Activated T-cell treated with anti-CD3 and anti-CD28 coated beads, Interleukin-2, amount 50 U/mL, for 4 hours (primary cell): Measurements from ENCODE around the gene MYLK. TPM values are rescaled to one million over a fixed set of nuclear protein-coding genes. Genes with fewer than 3 reads are reported as not detected.
"Not testable (repeated sequence)": the region's sequence is repeated elsewhere in the genome, so short reads cannot be mapped to it uniquely, and the experiment has no call there.

ENCODE experiments used
- ATAC-seq, 2 donors: fragments of 200-7000 bp; cut with Tn5 transposase; one replicate each; pipeline ENCODE4 v1.10.0; 2021
- DNase-seq: peaks from one replicate; pipeline ENCODE4 v3.0.0-alpha.2; 2020
- H3K27me3 Mint-ChIP-seq: one replicate; pipeline ENCODE4 v1.8.0; 2021; ENCODE audit warnings: low read depth, mixed read lengths
- H3K36me3 Mint-ChIP-seq: one replicate; pipeline ENCODE4 v1.8.0; 2022; ENCODE audit warnings: mixed read lengths; ENCODE audit not compliant: insufficient read depth
- H3K4me1 Mint-ChIP-seq: one replicate; pipeline ENCODE4 v1.8.0; 2021; ENCODE audit warnings: low read depth, mixed read lengths
- H3K4me3 Mint-ChIP-seq: one replicate; pipeline ENCODE4 v1.8.0; 2021; ENCODE audit warnings: mild to moderate bottlenecking, moderate library complexity, mixed read lengths
- H3K9me3 Mint-ChIP-seq: one replicate; pipeline ENCODE4 v1.8.0; 2021; ENCODE audit warnings: mixed read lengths
- total RNA-seq, 3 donors: library from RNA; stranded (reverse); gene quantifications; one replicate each; pipeline ENCODE4 v1.2.1, GENCODE V29; 2021

The MYLK gene
- total RNA-seq, 3 donors from 2014 or later, result 0.60 to 0.92 (median 0.68) TPM

DNA sequence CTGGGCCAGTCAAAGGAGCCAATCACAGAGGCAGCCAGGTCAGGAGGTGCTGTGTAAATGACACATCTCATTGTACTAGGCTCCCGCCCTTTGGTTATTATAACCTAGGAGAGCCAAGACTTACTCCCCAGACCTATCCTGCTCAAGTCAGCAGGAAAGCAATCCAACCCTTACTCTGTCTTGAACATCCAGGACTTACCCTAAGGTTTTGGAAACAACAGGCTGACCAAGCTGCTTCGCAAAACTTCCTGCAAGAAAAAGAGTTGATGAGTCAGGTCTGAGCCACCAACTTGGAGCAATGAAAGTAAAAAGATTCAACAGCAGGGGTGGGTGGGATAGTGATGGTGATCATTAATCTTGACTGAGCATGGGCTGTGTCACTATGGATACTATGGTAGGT is 144.4 kb downstream of the MYLK start:
- ATAC-seq (no peak), DNase-seq (no peak)
- H3K27me3 Mint-ChIP-seq, result peaks cover 8% of the 10 kb centered on the region
- no peaks in the 10 kb centered on the region for H3K4me1 Mint-ChIP-seq
- H3K9me3 Mint-ChIP-seq, result no peaks in the 10 kb centered on the region
- no peaks in the 10 kb centered on the region for H3K36me3 Mint-ChIP-seq
- no peak overlapping the region for H3K4me3 Mint-ChIP-seq

DNA sequence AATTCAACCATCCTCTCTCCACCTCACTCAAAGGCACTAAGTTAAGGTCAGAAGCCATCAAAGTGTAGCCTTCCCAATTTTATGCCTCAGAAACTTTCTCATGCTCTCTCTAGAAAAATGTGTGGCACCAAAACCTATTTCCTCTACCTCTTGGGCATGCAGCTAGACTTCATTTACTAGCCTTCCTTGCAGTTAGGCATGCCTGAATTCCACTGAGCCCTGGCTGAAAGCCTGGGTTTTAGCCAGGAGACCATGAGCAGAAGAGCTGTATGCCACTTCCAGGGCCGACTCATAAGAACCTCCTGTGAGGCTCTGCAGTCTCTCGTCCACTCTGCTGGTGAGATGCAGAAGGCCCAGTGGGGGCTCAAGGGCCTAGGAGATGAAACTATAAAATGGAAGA is 145.0 kb downstream of the MYLK start:
- H3K4me3 Mint-ChIP-seq, result no peak overlapping the region
- DNase-seq (no peak), ATAC-seq (no peak)
- peaks cover 12% of the 10 kb centered on the region for H3K27me3 Mint-ChIP-seq
- no peaks in the 10 kb centered on the region for H3K36me3 Mint-ChIP-seq
- H3K9me3 Mint-ChIP-seq, result no peaks in the 10 kb centered on the region
- H3K4me1 Mint-ChIP-seq, result no peaks in the 10 kb centered on the region

DNA sequence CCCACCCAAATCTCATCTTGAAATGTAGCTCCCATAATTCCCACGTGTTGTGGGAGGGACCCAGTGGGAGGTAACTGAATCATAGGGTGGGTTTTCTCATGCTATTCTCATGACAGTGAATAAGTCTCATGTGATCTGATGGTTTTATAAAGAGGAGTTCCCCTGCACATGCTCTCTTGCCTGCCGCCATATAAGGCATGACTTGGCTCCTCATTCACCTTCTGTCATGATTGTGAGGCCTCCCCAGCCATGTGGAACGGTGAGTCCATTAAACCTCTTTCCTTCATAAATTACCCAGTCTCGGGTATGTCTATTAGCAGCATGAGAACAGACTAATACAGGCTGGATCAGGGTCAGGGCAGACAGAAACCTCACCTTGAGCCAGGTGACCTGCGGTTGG is 145.6 kb downstream of the MYLK start:
- H3K4me3 Mint-ChIP-seq, H3K9me3 Mint-ChIP-seq, DNase-seq, H3K36me3 Mint-ChIP-seq, ATAC-seq, H3K4me1 Mint-ChIP-seq: not testable (repeated sequence)
- H3K27me3 Mint-ChIP-seq, result peaks cover 12% of the 10 kb centered on the region

DNA sequence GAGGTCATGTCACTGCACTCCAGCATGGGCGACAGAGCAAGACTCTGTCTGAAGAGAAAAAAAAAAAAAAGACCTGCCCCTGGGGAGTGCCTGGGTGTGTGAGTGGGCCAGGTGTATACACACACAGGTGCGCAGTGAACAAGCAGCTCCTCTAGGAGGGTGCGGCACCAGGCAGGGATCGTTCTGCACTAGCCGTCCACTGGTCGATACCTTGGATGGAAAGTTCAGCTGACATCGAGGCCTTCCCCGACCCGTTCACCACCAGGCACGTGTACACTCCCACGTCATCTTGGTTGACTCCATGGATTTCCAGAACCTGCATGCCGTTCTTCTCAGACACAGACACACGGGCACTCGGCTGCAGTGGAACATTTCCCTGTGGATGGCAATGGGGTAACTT is 147.0 kb downstream of the MYLK start:
- H3K36me3 Mint-ChIP-seq, result no peaks in the 10 kb centered on the region
- H3K27me3 Mint-ChIP-seq, result peaks cover 14% of the 10 kb centered on the region
- H3K4me3 Mint-ChIP-seq, result no peak overlapping the region
- ATAC-seq (no peak), DNase-seq (no peak)
- H3K4me1 Mint-ChIP-seq, result no peaks in the 10 kb centered on the region
- H3K9me3 Mint-ChIP-seq, result no peaks in the 10 kb centered on the region

DNA sequence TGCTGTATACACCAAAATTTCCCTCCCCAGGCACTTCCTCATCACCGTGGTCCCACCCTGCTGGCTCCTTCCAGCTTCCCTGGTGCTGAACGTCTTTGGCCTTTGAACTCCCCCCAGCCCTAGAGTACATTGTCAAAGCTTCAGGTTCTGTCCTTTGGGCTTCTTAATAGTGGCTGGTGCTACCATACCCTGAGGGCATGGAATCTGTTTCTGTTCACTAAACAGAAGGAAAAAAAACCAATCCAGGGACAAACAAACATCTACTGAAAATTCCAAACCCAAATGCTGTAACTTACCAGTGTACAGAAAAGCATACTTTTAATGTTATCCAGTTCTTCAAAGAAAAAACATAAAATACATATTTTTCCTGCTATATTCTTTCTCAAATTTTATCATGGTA is 148.7 kb downstream of the MYLK start:
- Mint-ChIP-seq H3K4me1 (no peaks in the 10 kb centered on the region), H3K4me3 (no peak overlapping the region), H3K9me3 (no peaks in the 10 kb centered on the region), H3K36me3 (no peaks in the 10 kb centered on the region), H3K27me3 (peaks cover 14% of the 10 kb centered on the region)
- DNase-seq (no peak), ATAC-seq (no peak)

DNA sequence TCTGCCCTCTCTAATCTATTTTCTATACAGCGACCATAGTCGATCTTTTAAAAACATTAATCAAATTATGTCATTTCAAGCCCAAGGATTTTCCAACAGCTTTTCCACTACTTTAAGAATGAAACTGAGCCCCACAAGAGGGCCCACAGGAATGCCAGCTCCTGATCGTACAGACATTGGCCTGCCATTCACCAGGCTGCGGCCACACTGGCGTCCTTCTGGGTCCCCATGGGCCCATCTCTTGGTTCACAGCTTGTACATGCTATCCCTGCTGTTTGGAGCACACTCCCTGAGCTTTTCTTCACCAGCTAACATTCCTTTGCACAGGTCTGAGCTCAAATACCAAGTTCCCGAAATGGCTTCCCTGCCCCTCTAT is 149.6 kb downstream of the MYLK start:
- Mint-ChIP-seq H3K4me3 (no peak overlapping the region), H3K4me1 (no peaks in the 10 kb centered on the region), H3K27me3 (peaks cover 13% of the 10 kb centered on the region), H3K36me3 (no peaks in the 10 kb centered on the region), H3K9me3 (no peaks in the 10 kb centered on the region)
- DNase-seq (no peak), ATAC-seq (no peak)

DNA sequence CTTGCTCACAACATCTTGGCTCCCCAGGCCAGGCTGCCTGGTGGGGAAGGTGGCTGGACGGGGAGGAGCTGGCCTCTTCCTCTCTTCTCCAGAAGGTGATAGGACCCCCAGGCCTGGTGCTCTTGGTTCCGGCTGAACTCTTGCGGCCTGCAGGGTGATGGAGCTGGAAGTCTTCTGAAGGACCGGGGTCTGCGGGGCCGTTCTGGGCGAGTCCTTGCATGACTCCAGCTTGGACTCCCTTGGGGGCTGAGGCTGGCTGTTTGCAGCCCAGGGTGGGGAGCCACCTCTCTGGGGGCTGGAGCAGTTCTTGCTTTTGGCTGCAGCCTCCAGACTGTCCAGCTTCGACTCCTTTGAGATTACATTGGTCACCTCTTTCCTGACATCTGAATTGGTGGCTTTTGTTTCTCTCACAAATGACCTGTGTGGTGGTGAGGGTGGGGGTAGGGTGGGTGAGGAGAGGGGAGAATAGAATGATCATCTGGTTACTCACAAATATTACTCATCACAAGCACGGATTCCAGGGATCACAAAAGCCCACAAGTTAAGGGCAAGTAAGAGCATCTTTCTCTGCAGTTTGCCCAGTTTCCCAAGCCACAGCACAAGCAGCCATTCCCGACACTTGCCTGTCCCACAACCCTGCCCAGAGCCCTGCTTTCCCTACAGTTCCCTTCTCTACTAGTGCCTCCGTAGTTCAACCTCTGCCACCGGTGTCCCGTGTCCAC is 150.2 kb downstream of the MYLK start:
- DNase-seq (no peak), ATAC-seq (no peak)
- H3K9me3 Mint-ChIP-seq, result no peaks in the 10 kb centered on the region
- no peak overlapping the region for H3K4me3 Mint-ChIP-seq
- H3K4me1 Mint-ChIP-seq, result no peaks in the 10 kb centered on the region
- H3K27me3 Mint-ChIP-seq, result peaks cover 13% of the 10 kb centered on the region
- no peaks in the 10 kb centered on the region for H3K36me3 Mint-ChIP-seq

DNA sequence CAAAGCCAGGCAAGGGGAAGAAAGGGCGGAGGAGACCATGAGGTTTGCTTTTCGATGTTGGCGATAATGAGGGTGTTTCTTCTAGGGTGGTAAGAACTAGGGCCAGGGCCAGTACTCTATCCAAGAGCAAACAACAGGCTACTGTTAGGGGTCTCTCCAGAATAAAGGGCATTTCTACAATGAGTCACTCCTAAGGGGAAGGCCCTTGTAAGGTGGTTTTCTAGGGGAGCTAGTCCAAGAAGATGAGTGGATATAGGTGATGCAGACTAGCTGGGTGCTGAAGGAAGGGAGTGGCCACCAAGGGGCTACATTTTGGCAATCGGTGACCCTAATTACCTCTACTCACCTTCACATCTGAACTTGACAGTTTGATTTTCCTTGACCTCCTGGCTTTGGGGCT is 150.8 kb downstream of the MYLK start:
- Mint-ChIP-seq H3K27me3 (peaks cover 13% of the 10 kb centered on the region), H3K9me3 (no peaks in the 10 kb centered on the region), H3K4me1 (no peaks in the 10 kb centered on the region), H3K4me3 (no peak overlapping the region), H3K36me3 (no peaks in the 10 kb centered on the region)
- ATAC-seq (peak in 1 of 2 donors; percentile 5), DNase-seq (no peak)

DNA sequence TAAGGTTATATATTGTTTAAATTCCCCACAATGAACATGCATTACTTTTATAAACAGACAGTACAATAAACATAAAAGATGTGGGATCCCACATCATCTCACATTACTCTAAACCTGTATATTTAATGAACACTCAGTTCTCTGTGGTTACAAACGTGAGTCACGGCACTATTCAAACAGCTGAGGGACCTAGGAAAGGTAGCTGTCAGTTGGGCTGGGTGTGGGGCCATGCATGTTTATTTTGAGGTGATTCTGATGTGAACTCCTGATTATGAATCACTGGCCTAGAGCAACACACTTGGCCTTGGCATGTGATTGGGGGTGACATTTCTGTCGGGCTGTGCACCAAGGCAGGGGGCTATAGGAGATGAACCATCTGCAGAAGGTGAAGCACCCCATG is 151.7 kb downstream of the MYLK start:
- ATAC-seq (peak in 1 of 2 donors; percentile 46), DNase-seq (no peak)
- H3K27me3 Mint-ChIP-seq, result peaks cover 17% of the 10 kb centered on the region
- no peaks in the 10 kb centered on the region for H3K36me3 Mint-ChIP-seq
- no peaks in the 10 kb centered on the region for H3K4me1 Mint-ChIP-seq
- H3K9me3 Mint-ChIP-seq, result no peaks in the 10 kb centered on the region
- H3K4me3 Mint-ChIP-seq, result no peak overlapping the region

DNA sequence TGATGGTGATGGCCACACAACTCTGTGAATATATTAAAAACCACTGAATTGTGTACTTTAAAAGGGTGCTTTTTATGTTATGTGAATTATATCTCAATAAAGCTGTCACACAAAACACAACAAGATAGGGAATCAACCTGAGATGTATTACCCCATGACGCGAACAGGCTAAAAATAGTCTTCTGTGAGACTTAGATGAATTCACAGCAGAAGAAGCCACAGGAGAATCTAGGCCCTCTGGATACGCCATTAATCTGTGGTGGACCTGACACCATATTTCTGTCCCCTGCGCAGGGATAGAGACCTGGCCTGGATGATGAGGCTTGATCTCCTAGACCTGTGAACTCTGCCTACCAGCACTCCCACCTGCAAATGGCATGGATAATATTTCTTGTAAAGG is 153.3 kb downstream of the MYLK start:
- Mint-ChIP-seq H3K4me1 (no peaks in the 10 kb centered on the region), H3K36me3 (no peaks in the 10 kb centered on the region)

DNA sequence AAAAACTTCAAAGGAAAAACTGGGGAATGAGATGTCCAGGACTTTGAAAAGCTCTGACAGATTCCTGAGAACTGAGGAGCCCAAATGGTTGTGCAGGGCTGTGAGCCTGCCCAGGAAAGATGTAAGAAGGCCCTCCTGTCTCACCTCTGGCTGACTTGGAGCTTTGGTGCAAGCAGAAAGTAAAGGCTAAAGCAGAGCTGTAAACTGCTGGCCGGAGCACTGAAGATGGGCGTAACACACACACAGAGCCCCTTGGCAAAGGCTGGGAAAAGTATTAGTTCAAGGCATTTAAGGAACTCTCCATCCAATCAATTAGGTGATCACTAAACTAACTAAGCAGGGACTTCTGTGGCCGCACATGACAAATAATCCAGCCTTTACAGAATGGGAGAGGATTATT is 155.1 kb downstream of the MYLK start:
- Mint-ChIP-seq H3K4me1 (no peaks in the 10 kb centered on the region), H3K9me3 (no peaks in the 10 kb centered on the region), H3K4me3 (no peak overlapping the region), H3K36me3 (no peaks in the 10 kb centered on the region), H3K27me3 (peaks cover 15% of the 10 kb centered on the region)
- ATAC-seq (no peak), DNase-seq (no peak)

More for the DNA sequence above, 153.3 kb downstream of the MYLK start:
- DNase-seq (no peak), ATAC-seq (no peak)
- no peaks in the 10 kb centered on the region for H3K9me3 Mint-ChIP-seq
- peaks cover 18% of the 10 kb centered on the region for H3K27me3 Mint-ChIP-seq
- no peak overlapping the region for H3K4me3 Mint-ChIP-seq

DNA sequence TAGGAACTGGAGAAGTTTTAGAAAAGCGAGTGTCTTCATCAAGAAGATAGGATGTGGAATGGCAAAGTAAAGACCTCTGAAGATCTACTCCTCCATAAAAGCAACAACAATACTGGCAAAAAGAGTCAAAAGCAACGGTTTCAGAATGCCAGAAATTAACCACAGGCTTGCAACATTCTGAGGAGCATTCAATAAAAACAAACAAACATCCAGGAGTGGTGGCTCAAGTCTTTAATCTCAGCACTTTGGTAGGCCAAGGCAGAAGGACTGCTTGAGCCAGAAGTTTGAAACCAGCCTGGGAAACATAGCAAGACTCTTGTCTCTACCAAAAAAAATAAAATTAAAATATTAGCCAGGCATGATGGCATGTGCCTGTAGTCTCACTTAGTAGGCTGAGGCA is 156.1 kb downstream of the MYLK start:
- H3K36me3 Mint-ChIP-seq, result no peaks in the 10 kb centered on the region
- ATAC-seq, result no peak
- no peak for DNase-seq
- no peaks in the 10 kb centered on the region for H3K4me1 Mint-ChIP-seq
- H3K27me3 Mint-ChIP-seq, result peaks cover 14% of the 10 kb centered on the region
- H3K4me3 Mint-ChIP-seq, result no peak overlapping the region
- H3K9me3 Mint-ChIP-seq, result no peaks in the 10 kb centered on the region

DNA sequence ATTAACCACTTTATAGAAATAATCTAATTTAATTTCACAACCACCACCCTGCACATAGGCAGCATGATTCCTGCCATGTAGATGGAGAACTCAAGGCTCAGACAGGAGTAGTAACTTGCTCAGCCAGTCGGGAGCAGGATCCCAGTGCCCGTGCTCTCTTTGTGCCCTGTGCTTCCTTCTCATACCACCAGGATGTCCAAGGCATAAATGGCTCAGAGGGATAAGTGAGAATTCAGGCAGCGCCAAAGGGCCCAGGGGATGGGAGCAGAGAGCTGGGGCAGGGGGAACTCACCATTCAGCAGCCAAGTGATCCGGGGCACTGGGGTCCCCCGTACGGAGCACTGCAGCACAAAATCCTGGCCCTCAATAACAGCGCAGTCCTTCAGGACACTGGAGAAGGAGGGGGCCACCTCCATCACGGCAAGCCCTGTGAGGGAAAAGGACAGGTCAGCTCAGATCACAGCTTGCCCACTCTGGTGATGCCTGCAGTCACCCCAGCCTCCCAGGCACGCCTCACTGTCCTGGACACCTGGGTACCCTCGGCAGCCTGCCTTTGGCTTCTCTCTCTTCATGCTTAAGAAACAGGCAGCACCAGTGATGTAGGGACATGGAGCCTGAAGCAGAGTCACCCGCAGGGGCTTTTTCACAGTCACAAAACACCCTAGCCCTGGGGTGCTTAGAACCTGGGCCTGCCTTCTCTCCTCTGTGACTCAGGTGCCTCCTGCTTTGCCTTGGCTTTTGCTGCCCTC is 158.3 kb downstream of the MYLK start:
- Mint-ChIP-seq H3K4me1 (no peaks in the 10 kb centered on the region), H3K9me3 (no peaks in the 10 kb centered on the region), H3K36me3 (no peaks in the 10 kb centered on the region), H3K27me3 (peaks cover 15% of the 10 kb centered on the region), H3K4me3 (no peak overlapping the region)
- no peak for DNase-seq
- no peak for ATAC-seq

DNA sequence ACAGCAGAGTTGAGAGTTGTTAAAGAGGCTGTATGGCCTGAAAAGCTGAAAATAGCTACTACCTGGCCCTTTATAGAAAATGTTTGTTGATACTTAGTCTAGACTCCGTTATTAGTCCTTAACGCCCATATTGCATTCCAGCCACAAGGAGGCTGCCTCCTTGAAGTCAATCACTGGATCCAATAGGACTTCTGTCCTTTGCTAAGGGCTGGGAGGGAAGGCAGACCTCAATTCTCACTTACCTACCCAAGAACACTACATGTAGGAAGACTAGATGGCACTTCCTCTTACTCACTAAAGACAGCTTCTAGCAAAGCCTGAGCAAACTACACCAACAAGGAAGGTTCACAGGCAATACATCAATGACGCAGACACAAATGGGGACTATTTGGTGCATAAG is 159.8 kb downstream of the MYLK start:
- no peak for DNase-seq
- no peak for ATAC-seq
- no peaks in the 10 kb centered on the region for H3K4me1 Mint-ChIP-seq

DNA sequence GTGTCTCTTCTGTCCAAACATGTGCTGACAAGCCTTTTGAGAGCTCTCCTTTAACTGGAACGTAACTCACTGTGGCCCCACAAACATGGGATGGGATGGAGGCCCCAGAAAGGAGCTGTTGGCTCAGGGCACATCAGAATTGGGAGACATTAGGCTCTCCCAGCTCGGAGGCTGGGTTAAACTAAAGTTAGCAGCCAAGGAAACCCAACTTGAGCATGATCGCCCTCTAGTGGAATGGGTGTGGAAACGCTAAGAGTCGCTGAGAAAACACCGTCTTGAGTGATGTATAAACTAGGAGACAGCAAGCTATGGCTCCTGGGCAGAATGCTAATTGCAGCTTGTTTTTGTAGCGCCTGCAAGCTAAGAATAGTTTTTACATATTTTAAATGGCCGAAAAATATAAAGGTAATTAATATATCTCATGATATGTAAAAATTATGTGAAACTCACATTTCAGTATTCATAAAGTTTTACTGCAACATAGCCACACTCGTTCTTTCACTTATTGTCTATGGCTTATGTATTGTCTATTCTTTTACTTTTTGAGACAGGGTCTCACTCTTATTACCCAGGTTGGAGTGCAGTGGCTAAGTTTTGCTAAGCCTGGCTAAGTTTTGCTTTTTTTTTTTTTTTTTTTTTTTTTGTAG is 160.5 kb downstream of the MYLK start:
- no peaks in the 10 kb centered on the region for H3K36me3 Mint-ChIP-seq
- H3K27me3 Mint-ChIP-seq, result peaks cover 15% of the 10 kb centered on the region
- H3K9me3 Mint-ChIP-seq, result no peaks in the 10 kb centered on the region
- DNase-seq, result peak; percentile 18
- no peak overlapping the region for H3K4me3 Mint-ChIP-seq
- no peaks in the 10 kb centered on the region for H3K4me1 Mint-ChIP-seq
- ATAC-seq, result peak; percentile 57 to 61

More for the DNA sequence above, 159.8 kb downstream of the MYLK start:
- Mint-ChIP-seq H3K36me3 (no peaks in the 10 kb centered on the region), H3K4me3 (no peak overlapping the region), H3K9me3 (no peaks in the 10 kb centered on the region), H3K27me3 (peaks cover 15% of the 10 kb centered on the region)
